ENCODE data around the gene ACSF3. TPM values are rescaled to one million over a fixed set of nuclear protein-coding genes. Genes with fewer than 3 reads are reported as not detected.

Gene ACSF3
- total RNA-seq, 1 experiment from 2014 or later = 55.2 TPM

GRCh38 chr16:89172528-89173173 is 79.0 kb downstream of the ACSF3 start:
- H3K27me3 ChIP-seq (replicated peaks; ENCODE audit: control insufficient read depth, insufficient read depth, low read length) = peaks cover 5% of the 10 kb centered on the region
- ChIA-PET POLR2A (no interaction called here), CTCF (no interaction called here)
- H3K4me3 ChIP-seq (ENCODE audit: low read depth, low read length) = no peak overlapping the region
- Mint-ChIP-seq H3K9me3 (ENCODE audit: unreplicated experiment) (no peaks in the 10 kb centered on the region), H3K4me3 (ENCODE audit: unreplicated experiment) (no peak overlapping the region), H3K27ac (ENCODE audit: unreplicated experiment) (no peak overlapping the region), H3K36me3 (ENCODE audit: insufficient read depth, unreplicated experiment) (no peaks in the 10 kb centered on the region), H3K4me1 (ENCODE audit: low read depth, unreplicated experiment) (peaks cover 7% of the 10 kb centered on the region), H3K27me3 (ENCODE audit: insufficient read depth, unreplicated experiment) (peaks cover 8% of the 10 kb centered on the region)
- no peaks in the 10 kb centered on the region for H3K36me3 ChIP-seq (ENCODE audit: control insufficient read depth, insufficient read depth, low read length)
- no peaks in the 10 kb centered on the region for H3K9me3 ChIP-seq
- no TSS peak for BruUV-seq (replicated peaks)
- no peak for TF ChIP-seq CTCF (IDR thresholded peaks at IDR 0.05; ENCODE audit: insufficient read depth in 1 of 2, low read depth in 1 of 2, low read length in 1 of 2, severe bottlenecking in 1 of 2, unreplicated experiment in 1 of 2)
- peaks cover 17% of the 10 kb centered on the region for H3K4me1 ChIP-seq
- DNase-seq = no peak
- intact Hi-C loops (cut with micrococcal nuclease; ENCODE audit: unreplicated experiment) = no loop called here

DNA sequence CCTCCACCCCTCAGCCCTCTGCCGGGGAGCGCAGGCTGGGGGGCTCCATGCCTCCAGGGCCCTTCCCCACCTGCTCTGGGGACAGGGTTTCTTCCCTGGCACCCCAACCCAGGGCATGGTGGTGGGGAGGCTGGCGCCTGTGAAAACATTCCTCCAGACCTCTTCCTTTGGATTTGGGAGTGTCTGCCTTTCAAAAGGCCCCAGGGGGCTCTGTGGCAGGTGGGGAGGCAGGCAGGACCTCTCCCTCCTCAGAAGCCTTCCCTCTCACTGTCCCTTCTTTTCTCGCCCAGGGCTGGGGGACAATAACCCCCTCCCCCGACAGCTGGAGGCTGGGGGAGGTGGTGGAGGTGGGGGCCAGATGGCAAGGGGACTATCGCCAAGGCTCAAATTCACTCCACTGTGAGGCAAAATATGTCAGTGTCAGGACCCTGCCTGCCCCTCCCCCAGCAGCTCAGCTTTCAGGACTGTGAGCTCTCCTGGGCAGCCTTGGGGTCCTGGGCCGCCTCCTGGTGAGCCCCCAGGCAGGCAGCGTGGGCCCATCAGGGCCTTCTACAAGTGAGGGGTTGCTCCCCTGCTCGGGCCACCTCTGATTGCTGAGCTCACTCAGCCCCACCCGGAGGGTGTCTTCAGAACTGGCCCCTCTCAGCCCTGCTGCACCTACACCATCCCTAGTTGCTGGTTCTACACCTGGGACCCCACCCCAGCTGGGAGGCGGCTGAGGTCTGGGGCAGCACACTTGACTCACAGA is 79.7 kb downstream of the ACSF3 start:
- H3K36me3 ChIP-seq (ENCODE audit: control insufficient read depth, insufficient read depth, low read length) = no peaks in the 10 kb centered on the region
- ChIA-PET POLR2A (no interaction called here), CTCF (interaction anchor here (0.6 to 1.2 kb wide), 2 partner anchors 43 to 336 kb away, joined by 3 read pairs; partner anchors contain the start of gene ZNF778)
- H3K27me3 ChIP-seq (replicated peaks; ENCODE audit: control insufficient read depth, insufficient read depth, low read length) = peaks cover 5% of the 10 kb centered on the region
- H3K36me3 Mint-ChIP-seq (ENCODE audit: insufficient read depth, unreplicated experiment) = no peaks in the 10 kb centered on the region
- H3K9me3 Mint-ChIP-seq (ENCODE audit: unreplicated experiment) = no peaks in the 10 kb centered on the region
- peaks cover 8% of the 10 kb centered on the region for H3K27me3 Mint-ChIP-seq (ENCODE audit: insufficient read depth, unreplicated experiment)
- H3K4me3 ChIP-seq (ENCODE audit: low read depth, low read length) = no peak overlapping the region
- no peaks in the 10 kb centered on the region for H3K9me3 ChIP-seq
- H3K4me1 Mint-ChIP-seq (ENCODE audit: low read depth, unreplicated experiment) = peaks cover 7% of the 10 kb centered on the region
- no peak for TF ChIP-seq CTCF (IDR thresholded peaks at IDR 0.05; ENCODE audit: insufficient read depth in 1 of 2, low read depth in 1 of 2, low read length in 1 of 2, severe bottlenecking in 1 of 2, unreplicated experiment in 1 of 2)
- intact Hi-C loops (cut with micrococcal nuclease; ENCODE audit: unreplicated experiment) = no loop called here
- no peak overlapping the region for H3K4me3 Mint-ChIP-seq (ENCODE audit: unreplicated experiment)
- no peak for DNase-seq
- BruUV-seq (replicated peaks) = no TSS peak
- no peak overlapping the region for H3K27ac Mint-ChIP-seq (ENCODE audit: unreplicated experiment)
- H3K4me1 ChIP-seq = peaks cover 17% of the 10 kb centered on the region

DNA sequence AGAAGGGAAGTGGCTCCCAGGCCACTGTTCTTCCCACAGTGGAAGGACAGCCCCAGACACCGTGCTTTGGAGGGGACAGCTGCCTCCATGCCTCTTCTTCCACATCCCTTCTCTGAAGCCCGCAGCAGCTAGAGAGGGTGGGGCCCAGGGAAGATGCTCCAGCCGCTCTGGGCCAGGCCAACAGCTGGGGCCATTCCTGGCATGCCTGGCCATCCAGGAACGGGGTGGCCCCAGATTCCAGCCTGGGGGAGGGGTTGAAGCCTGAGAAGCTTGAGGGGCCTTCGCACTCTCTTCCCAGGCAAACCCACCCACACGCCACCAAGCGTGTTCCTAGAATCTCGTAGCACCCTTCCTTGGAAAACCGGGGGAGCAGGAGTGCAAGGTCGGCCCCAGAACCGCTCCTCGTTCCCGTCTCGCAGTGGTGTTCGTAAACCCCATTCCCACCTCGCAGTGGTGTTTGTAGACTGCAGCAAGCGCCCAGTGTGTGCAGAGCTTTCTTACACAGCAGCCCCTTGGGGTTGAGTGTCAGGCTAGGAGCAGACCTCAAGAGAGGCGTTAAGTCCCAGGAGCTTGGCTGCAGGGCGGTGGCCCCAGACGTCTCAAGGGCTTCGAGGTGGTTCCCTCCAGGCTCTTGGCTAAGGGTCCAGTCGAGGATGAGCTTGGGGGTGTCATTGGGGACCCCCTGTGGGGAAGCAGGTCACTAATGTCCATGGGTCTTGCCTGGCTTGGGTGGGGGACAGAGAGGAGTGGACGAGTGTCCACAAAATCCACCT is 80.6 kb downstream of the ACSF3 start:
- no TSS peak for BruUV-seq (replicated peaks)
- intact Hi-C loops (cut with micrococcal nuclease; ENCODE audit: unreplicated experiment) = no loop called here
- ChIA-PET POLR2A (no interaction called here), CTCF (interaction anchor here (0.6 to 1.2 kb wide), 3 partner anchors 9 to 335 kb away, joined by 3 read pairs; partner anchors contain the start of gene ZNF778)
- Mint-ChIP-seq H3K27ac (ENCODE audit: unreplicated experiment) (no peak overlapping the region), H3K36me3 (ENCODE audit: insufficient read depth, unreplicated experiment) (no peaks in the 10 kb centered on the region), H3K27me3 (ENCODE audit: insufficient read depth, unreplicated experiment) (peaks cover 8% of the 10 kb centered on the region), H3K9me3 (ENCODE audit: unreplicated experiment) (no peaks in the 10 kb centered on the region), H3K4me3 (ENCODE audit: unreplicated experiment) (no peak overlapping the region), H3K4me1 (ENCODE audit: low read depth, unreplicated experiment) (peaks cover 7% of the 10 kb centered on the region)
- TF ChIP-seq CTCF (IDR thresholded peaks at IDR 0.05; ENCODE audit: insufficient read depth in 1 of 2, low read depth in 1 of 2, low read length in 1 of 2, severe bottlenecking in 1 of 2, unreplicated experiment in 1 of 2) = no peak
- Histone ChIP-seq H3K36me3 (ENCODE audit: control insufficient read depth, insufficient read depth, low read length) (no peaks in the 10 kb centered on the region), H3K27me3 (replicated peaks; ENCODE audit: control insufficient read depth, insufficient read depth, low read length) (peaks cover 5% of the 10 kb centered on the region), H3K9me3 (no peaks in the 10 kb centered on the region), H3K4me1 (peaks cover 17% of the 10 kb centered on the region), H3K4me3 (ENCODE audit: low read depth, low read length) (no peak overlapping the region)
- no peak for DNase-seq
